Activated T-helper 17 cell treated with anti-CD3 and anti-CD28 coated beads, Interleukin-2, amount 50 U/mL, for 72 hours (primary cell): ENCODE data around the gene SLC7A7. TPM values are rescaled to one million over a fixed set of nuclear protein-coding genes. Genes with fewer than 3 reads are reported as not detected.
"Not testable (repeated sequence)": the region's sequence is repeated elsewhere in the genome, so short reads cannot be mapped to it uniquely, and the experiment has no call there.

Source experiments
- ATAC-seq: fragments of 150-1000 bp; cut with Tn5 transposase; replicated peaks from 2 replicates; pipeline ENCODE4 v1.10.0; 2021; ENCODE audit warnings: mild to moderate bottlenecking, moderate library complexity
- H3K27ac Mint-ChIP-seq: one replicate; pipeline ENCODE4 v1.8.0; 2022; ENCODE audit warnings: mixed read lengths
- H3K27me3 Mint-ChIP-seq: one replicate; pipeline ENCODE4 v1.8.0; 2022; ENCODE audit warnings: mixed read lengths
- H3K36me3 Mint-ChIP-seq: one replicate; pipeline ENCODE4 v1.8.0; 2022; ENCODE audit warnings: low read depth, mild to moderate bottlenecking, mixed read lengths
- H3K4me1 Mint-ChIP-seq: one replicate; pipeline ENCODE4 v1.8.0; 2022; ENCODE audit warnings: mixed read lengths
- H3K4me3 Mint-ChIP-seq: one replicate; pipeline ENCODE4 v1.8.0; 2022; ENCODE audit warnings: mild to moderate bottlenecking, mixed read lengths
- H3K9me3 Mint-ChIP-seq: one replicate; pipeline ENCODE4 v1.8.0; 2022; ENCODE audit warnings: mixed read lengths
- total RNA-seq, 2 donors: library from RNA; stranded (reverse); gene quantifications; one replicate each; pipeline ENCODE4 v1.2.3, GENCODE V29; 2022

SLC7A7 gene
- total RNA-seq, 2 donors from 2014 or later = 0.15 to 0.71 TPM

DNA sequence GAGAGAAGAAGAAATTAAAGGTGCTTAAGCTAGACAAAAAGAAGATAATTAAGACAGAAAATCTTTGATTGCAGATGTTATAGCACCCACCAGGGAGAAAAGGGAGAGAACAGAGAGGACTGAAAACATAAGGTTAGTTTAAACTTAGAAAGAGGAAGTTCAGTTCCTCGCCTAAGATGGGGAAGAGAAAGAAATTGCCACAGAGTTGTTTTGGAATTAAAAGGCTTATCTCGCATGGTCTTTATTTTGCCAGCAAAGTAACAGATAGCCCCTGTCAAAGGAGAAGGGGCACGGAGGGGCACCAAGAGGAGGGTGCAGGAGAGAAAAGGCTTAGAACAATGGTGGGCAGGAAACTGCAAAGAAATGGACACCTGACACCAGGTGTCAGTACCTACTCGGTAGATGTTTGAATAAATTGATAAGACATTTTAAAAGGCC is 66.6 kb downstream of the SLC7A7 start:
- Mint-ChIP-seq H3K4me3 (no peak overlapping the region), H3K9me3 (no peaks in the 10 kb centered on the region), H3K27ac (no peak overlapping the region), H3K4me1 (no peaks in the 10 kb centered on the region), H3K27me3 (peaks cover 27% of the 10 kb centered on the region), H3K36me3 (no peaks in the 10 kb centered on the region)
- ATAC-seq = no peak

DNA sequence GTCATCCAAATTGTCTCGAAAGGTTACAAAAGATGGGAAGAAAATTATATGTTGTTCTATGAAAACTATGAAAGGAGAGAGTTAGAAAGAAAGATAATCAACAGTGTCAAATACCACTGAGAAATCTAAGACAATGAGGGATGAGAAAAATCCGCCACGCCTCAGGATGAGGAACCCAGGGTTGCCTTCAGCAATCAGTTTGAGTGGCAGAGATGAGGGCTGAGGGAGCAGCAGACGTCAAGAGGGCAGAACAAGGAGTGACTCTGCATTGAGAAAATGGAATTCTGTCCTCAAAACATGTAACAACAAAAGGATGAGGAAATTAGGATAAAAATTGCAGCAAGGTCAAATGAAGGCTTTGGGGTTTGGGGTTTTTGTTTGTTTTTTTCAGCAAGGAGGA is 67.0 kb downstream of the SLC7A7 start:
- no peaks in the 10 kb centered on the region for H3K9me3 Mint-ChIP-seq
- H3K27ac Mint-ChIP-seq = no peak overlapping the region
- H3K36me3 Mint-ChIP-seq = no peaks in the 10 kb centered on the region
- ATAC-seq = no peak
- H3K4me1 Mint-ChIP-seq = no peaks in the 10 kb centered on the region
- no peak overlapping the region for H3K4me3 Mint-ChIP-seq
- H3K27me3 Mint-ChIP-seq = peaks cover 28% of the 10 kb centered on the region

DNA sequence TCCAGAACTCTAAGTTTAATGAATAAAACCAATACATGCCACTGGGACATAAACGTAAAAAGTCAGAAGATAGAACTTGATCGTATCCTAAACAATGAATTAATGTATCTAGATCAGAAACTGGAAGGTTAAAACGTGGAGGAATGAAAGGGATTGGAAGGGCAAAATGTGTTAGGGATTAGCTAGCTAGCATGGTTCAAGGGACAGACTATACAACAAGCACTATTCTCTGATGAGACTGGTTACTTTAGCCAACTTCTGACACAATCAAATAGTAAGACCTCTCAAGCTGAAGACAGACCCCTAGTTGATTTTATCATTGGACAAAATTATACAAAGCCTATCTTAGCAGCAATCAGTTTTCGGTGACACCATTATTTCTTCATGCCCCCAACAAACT is 67.5 kb downstream of the SLC7A7 start:
- Mint-ChIP-seq H3K27me3 (peaks cover 30% of the 10 kb centered on the region), H3K4me3 (no peak overlapping the region), H3K27ac (no peak overlapping the region), H3K36me3 (no peaks in the 10 kb centered on the region), H3K4me1 (no peaks in the 10 kb centered on the region), H3K9me3 (no peaks in the 10 kb centered on the region)
- no peak for ATAC-seq

DNA sequence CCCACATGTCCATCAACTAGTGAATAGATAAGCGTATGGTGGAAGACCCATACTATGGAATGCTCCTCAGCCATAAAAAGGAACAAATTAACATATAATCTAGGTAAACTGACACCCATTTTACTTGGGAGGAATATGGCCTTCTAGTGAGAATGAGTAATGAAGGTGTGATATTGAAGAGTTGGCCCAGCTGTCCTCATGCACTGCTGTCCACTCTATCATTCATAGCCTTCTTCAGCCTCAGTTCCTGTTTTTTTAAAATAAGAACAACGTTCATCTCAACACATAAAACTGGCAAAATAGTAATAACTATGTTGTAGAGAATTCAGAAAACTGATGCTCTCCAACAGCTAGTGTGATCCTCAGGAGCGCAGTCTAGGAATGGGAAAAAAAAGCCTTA is 75.2 kb downstream of the SLC7A7 start:
- Mint-ChIP-seq H3K27ac (no peak overlapping the region), H3K4me1 (peaks cover 7% of the 10 kb centered on the region), H3K27me3 (peaks cover 21% of the 10 kb centered on the region), H3K4me3 (no peak overlapping the region), H3K36me3 (no peaks in the 10 kb centered on the region), H3K9me3 (no peaks in the 10 kb centered on the region)
- no peak for ATAC-seq

DNA sequence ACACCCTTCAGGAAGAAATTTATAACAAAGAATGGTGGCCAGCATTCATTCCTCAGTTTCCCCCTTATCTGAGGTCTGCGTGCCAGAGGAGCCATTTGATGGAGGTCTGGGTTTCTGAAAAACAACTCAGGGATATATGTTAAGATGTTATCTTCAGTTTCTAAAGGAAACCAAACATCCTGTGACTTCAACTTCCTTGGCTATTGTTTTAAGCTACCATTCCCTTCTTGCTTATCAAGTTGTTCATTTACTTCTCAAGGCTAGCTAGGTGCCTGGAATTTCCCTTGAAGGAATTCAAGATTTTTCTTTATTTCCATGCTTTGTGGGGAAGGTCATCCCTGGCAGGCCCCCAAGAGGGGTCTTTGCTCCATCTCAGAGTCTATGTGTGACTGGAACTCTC is 75.8 kb downstream of the SLC7A7 start:
- no peak overlapping the region for H3K4me3 Mint-ChIP-seq
- H3K36me3 Mint-ChIP-seq = no peaks in the 10 kb centered on the region
- H3K4me1 Mint-ChIP-seq = peaks cover 7% of the 10 kb centered on the region
- no peak overlapping the region for H3K27ac Mint-ChIP-seq
- peaks cover 21% of the 10 kb centered on the region for H3K27me3 Mint-ChIP-seq
- no peak for ATAC-seq
- H3K9me3 Mint-ChIP-seq = no peaks in the 10 kb centered on the region

DNA sequence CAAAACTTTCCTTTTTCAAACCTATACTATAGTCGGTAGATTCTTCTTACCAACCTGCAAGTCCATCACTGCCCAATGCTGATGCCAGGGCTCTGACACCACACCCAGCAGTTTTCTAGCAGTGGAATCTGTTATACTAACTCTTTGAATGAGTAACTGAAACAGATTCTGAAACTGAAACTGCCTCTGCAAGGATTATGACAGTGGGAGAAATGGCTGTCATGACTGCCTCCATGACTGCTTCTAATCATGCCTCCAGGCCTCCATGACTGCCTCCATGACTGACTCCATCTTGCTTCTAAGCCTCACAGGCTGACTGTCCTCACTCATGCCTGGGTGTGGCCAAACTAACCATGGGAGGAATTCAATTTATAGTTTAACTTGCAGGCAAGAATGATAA is 78.2 kb downstream of the SLC7A7 start:
- Mint-ChIP-seq H3K4me1 (peaks cover 7% of the 10 kb centered on the region), H3K4me3 (peak overlapping the region; percentile 6), H3K27me3 (peaks cover 7% of the 10 kb centered on the region), H3K36me3 (no peaks in the 10 kb centered on the region), H3K9me3 (no peaks in the 10 kb centered on the region), H3K27ac (peak overlapping the region; percentile 76)
- peak; percentile 98 for ATAC-seq

DNA sequence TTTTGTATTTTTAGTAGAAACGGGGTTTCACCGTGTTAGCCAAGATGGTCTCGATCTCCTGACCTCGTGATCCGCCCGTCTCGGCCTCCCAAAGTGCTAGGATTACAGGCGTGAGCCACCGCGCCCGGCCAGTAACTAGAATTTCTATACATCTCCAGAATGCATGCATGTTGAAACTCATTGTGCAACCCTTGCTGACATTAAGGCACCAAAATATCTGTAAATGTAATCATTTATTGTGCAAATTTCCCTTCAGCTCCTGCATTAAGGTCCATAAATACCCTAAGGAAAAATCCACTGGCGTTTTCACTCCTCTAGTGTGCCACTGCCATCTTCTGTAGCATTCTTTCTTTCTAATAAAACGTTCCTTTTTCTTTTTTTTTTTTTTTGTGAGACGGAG is 78.9 kb downstream of the SLC7A7 start:
- not testable (repeated sequence) for H3K4me1 Mint-ChIP-seq, H3K9me3 Mint-ChIP-seq, H3K4me3 Mint-ChIP-seq, H3K36me3 Mint-ChIP-seq, H3K27me3 Mint-ChIP-seq, ATAC-seq
- H3K27ac Mint-ChIP-seq = peak overlapping the region; percentile 76

DNA sequence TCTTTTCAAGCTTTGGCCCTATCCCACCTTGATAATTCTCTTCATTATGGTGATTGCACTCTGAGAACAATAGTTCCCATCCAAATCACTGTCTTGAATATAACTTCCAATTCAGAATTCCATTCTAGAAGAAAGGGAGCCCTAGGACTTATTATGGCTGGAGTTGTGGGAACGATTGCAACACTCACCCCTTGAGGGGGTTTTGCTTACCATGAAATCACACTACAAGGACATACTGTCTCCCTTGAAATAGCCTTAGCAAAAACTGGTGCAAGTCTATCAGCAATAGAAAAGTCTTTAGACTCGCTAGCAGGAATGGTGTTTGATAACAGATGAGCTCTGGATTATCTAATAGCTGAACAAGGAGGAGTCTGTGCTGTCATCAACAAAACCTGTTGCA is 80.1 kb downstream of the SLC7A7 start:
- no peak for ATAC-seq
- Mint-ChIP-seq H3K9me3 (no peaks in the 10 kb centered on the region), H3K27me3 (peaks cover 4% of the 10 kb centered on the region), H3K4me1 (peaks cover 7% of the 10 kb centered on the region), H3K36me3 (no peaks in the 10 kb centered on the region), H3K4me3 (no peak overlapping the region), H3K27ac (no peak overlapping the region)

DNA sequence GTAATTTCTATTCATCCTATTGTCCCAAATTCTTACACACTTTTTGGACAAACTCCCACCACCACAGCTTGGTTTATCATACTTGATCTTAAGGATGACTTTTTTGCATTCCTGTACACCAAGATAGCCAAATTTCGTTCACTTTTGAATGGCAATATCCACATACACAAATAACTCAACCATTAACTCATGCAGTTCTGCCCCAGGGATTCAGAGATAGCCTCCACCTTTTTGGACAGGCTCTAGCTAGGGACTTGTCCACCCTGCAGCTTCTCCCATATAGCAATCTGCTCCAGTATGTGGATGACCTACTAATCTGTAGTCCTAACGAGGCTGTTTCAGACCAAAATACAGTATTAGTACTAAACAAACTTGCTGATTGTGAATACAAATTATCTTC is 81.4 kb downstream of the SLC7A7 start:
- Mint-ChIP-seq H3K4me1 (peaks cover 7% of the 10 kb centered on the region), H3K36me3 (no peaks in the 10 kb centered on the region), H3K9me3 (no peaks in the 10 kb centered on the region), H3K4me3 (no peak overlapping the region), H3K27me3 (peaks cover 4% of the 10 kb centered on the region), H3K27ac (no peak overlapping the region)
- ATAC-seq = no peak

DNA sequence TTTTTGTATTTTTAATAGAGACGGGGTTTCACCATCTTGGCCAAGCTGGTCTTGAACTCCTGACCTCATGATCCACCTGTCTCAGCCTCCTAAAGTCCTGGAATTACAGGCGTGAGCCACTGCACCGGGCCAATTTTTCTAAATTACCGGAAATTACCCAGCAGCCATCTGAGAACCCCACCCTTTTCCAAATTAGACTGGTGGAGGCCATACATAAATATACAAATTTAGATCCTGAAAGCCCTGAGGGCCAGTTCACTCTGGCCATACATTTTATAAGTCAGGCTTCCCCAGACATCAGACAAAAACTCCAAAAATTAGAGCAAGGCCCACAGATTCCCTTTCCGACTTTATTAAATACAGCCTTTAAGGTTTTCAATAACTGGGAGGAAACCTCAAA is 83.2 kb downstream of the SLC7A7 start:
- H3K9me3 Mint-ChIP-seq, H3K27me3 Mint-ChIP-seq, H3K27ac Mint-ChIP-seq, H3K4me3 Mint-ChIP-seq, H3K36me3 Mint-ChIP-seq, ATAC-seq, H3K4me1 Mint-ChIP-seq: not testable (repeated sequence)

DNA sequence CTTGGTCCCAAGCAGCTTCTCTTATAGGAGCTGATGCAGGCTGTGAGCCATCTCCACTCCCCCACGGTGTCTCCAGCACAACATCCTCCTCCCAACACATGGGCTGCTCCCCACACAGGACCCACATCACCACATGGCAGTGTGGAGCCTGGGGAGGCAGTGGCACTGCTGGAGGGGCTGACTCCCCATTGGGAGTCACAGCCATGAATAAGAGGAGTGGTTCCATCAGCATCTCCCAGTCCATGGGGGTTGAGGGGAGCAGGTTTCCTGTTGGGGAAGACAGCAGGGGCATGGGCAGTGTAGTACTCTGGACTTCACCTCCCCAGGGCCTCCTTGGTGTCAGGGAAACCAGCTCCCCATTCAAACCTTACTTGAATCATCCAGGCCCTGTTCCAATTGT is 89.2 kb downstream of the SLC7A7 start:
- Mint-ChIP-seq H3K36me3 (no peaks in the 10 kb centered on the region), H3K4me3 (no peak overlapping the region), H3K27me3 (peaks cover under 1% of the 10 kb centered on the region), H3K4me1 (no peaks in the 10 kb centered on the region), H3K27ac (no peak overlapping the region), H3K9me3 (no peaks in the 10 kb centered on the region)
- no peak for ATAC-seq

DNA sequence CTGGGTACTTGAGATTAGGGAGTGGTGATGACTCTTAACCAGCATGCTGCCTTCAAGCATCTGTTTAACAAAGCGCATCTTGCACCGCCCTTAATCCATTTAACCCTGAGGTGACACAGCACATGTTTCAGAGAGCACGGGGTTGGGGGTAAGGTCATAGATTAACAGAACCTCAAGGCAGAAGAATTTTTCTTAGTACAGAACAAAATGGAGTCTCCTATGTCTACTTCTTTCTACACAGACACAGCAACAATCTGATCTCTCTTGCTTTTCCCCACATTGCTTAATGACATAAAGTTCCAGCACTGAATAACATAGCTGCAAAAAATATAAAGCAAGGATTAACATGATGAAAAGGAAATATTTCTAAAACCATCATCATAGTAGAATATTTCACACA is 89.9 kb downstream of the SLC7A7 start:
- not testable (repeated sequence) for H3K4me3 Mint-ChIP-seq, ATAC-seq, H3K27me3 Mint-ChIP-seq, H3K36me3 Mint-ChIP-seq, H3K9me3 Mint-ChIP-seq, H3K27ac Mint-ChIP-seq, H3K4me1 Mint-ChIP-seq

DNA sequence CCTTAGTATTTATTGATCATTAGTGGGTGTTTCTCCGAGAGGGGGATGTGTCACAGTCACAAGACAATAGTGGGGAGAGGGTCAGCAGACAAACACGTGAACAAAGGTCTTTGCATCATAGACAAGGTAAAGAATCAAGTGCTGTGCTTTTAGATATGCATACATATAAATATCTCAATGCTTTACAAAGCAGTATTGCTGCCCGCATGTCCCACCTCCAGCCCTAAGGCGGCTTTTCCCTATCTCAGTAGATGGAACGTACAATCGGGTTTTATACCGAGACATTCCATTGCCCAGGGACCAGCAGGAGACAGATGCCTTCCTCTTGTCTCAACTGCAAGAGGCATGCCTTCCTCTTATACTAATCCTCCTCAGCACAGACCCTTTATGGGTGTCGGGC is 90.4 kb downstream of the SLC7A7 start:
- H3K27ac Mint-ChIP-seq, H3K9me3 Mint-ChIP-seq, ATAC-seq, H3K4me3 Mint-ChIP-seq, H3K4me1 Mint-ChIP-seq, H3K27me3 Mint-ChIP-seq, H3K36me3 Mint-ChIP-seq: not testable (repeated sequence)

DNA sequence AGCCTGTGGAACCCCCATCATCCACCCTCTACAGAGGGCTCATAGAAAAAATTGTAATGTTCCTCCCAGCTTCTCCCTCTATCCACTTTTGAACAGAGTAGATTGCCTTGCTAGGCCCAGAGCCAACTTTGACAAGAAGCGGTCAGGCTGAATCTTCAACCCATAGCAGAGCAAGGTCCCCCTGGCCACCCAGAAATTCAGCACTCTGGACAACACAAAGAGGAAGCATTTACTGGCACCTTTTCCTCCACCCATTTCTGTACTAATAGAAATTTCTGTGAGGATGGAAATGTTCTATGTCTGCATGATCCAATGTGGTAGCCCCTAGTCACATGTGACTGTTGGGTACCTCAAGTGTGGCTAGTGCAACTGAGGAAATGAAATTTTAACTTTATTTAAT is 91.4 kb downstream of the SLC7A7 start:
- Mint-ChIP-seq H3K4me3 (no peak overlapping the region), H3K27ac (no peak overlapping the region)
- no peak for ATAC-seq

More for the DNA sequence above, 91.4 kb downstream of the SLC7A7 start:
- Mint-ChIP-seq H3K27me3 (no peaks in the 10 kb centered on the region), H3K36me3 (no peaks in the 10 kb centered on the region), H3K9me3 (no peaks in the 10 kb centered on the region), H3K4me1 (no peaks in the 10 kb centered on the region)
